CD4-positive, alpha-beta T cell treated with Interleukin-15 for 4 hours (primary cell): Measurements from ENCODE around the gene CYP27A1.
"Not testable (repeated sequence)": the region's sequence is repeated elsewhere in the genome, so short reads cannot be mapped to it uniquely, and the experiment has no call there.

Experiments
- DNase-seq: peaks from one replicate; pipeline ENCODE4 v3.0.0-alpha.2; 2020; ENCODE audit warnings: low spot score

CYP27A1 gene

GRCh38 chr2:218781691-218782527 is at the start of gene CYP27A1:
Gene CYP27A1 (plus strand): TSS chr2:218782147. CDS start chr2:218782183, 36 bp downstream.
- no peak for DNase-seq

- no peak for DNase-seq
These were observed 49.2 kb upstream of the CYP27A1 start for GRCh38 chr2:218732761-218733158.

GRCh38 chr2:218733171-218734021 is 48.6 kb upstream of the CYP27A1 start:
- DNase-seq = peak; percentile 13

- DNase-seq = no peak
These were observed 47.6 kb upstream of the CYP27A1 start for GRCh38 chr2:218734190-218734975.

- DNase-seq = no peak
These were observed 45.4 kb upstream of the CYP27A1 start for GRCh38 chr2:218736531-218736930.

GRCh38 chr2:218743068-218743467 is 38.9 kb upstream of the CYP27A1 start:
- no peak for DNase-seq

GRCh38 chr2:218744615-218745014 is 37.3 kb upstream of the CYP27A1 start:
- DNase-seq = no peak

- DNase-seq = no peak
These were observed 36.8 kb upstream of the CYP27A1 start for GRCh38 chr2:218745160-218745558.

- no peak for DNase-seq
These were observed 36.1 kb upstream of the CYP27A1 start for GRCh38 chr2:218745559-218746469.

GRCh38 chr2:218746470-218746795 is 35.5 kb upstream of the CYP27A1 start:
- no peak for DNase-seq

- DNase-seq = no peak
These were observed 35.0 kb upstream of the CYP27A1 start for GRCh38 chr2:218746960-218747359.

- no peak for DNase-seq
These were observed 33.1 kb upstream of the CYP27A1 start for GRCh38 chr2:218748741-218749441.

GRCh38 chr2:218754201-218754600 is 27.7 kb upstream of the CYP27A1 start:
- no peak for DNase-seq

GRCh38 chr2:218754781-218755180 is 27.2 kb upstream of the CYP27A1 start:
- DNase-seq = no peak

GRCh38 chr2:218755198-218755566 is 26.8 kb upstream of the CYP27A1 start:
- no peak for DNase-seq

- no peak for DNase-seq
These were observed 26.2 kb upstream of the CYP27A1 start for GRCh38 chr2:218755567-218756404.

GRCh38 chr2:218756599-218757377 is 25.2 kb upstream of the CYP27A1 start:
- DNase-seq = no peak

GRCh38 chr2:218761795-218762194 is 20.2 kb upstream of the CYP27A1 start:
- no peak for DNase-seq

GRCh38 chr2:218772759-218773158 is 9.2 kb upstream of the CYP27A1 start:
- DNase-seq = not testable (repeated sequence)
